K562 (cell line): ENCODE measurements around the gene MYLK4. TPM values are rescaled to one million over a fixed set of nuclear protein-coding genes. Genes with fewer than 3 reads are reported as not detected.

Experiments used
- ATAC-seq: fragments of 200-7000 bp; cut with Tn5 transposase; 3 replicates; pipeline ENCODE4 v1.9.1; 2020; ENCODE audit warnings: moderate library complexity
- BruUV-seq: library from RNA; stranded (reverse); fragments of 400-500 nt; replicated peaks from 2 replicates; lab custom pipeline; 2021; lab: Mats Ljungman, UMichigan
- CTCF ChIA-PET: fragments of 300-600 bp; formaldehyde crosslinking; extraction: SDS; loops from one replicate; lab custom pipeline; 2021; ENCODE audit warnings: low intra/inter-chr PET ratio; lab: Yijun Ruan, JAX
- POLR2A ChIA-PET: fragments of 300-600, 350-650 bp; sonication (Branson Sonifier 250); formaldehyde crosslinking; extraction: SDS; loops from one replicate; lab custom pipeline; 2021; ENCODE audit warnings: antibody characterized with exemption, inconsistent platforms; lab: Yijun Ruan, JAX
- DNase-seq, 4 experiments: peaks; one replicate each; pipeline versions ENCODE4 v3.0.0 to v3.0.0-alpha.2; 2011 to 2018; ENCODE audit warnings: low spot score in 3 of 4, mixed read lengths in 3 of 4; ENCODE audit errors: extremely low read depth in 1 of 4
- FAIRE-seq: peaks from 2 replicates; lab custom pipeline; 2011; peaks lifted over from hg19 to GRCh38; lab: Jason Lieb, UNC
- H2AFZ ChIP-seq: 2 replicates; pipeline ENCODE4 v1.6.0; 2011; ENCODE audit warnings: low read depth, low read length, control low read depth, inconsistent platforms
- H3K27ac ChIP-seq: fragments of 200-600 bp; 3 replicates; pipeline ENCODE4 v1.8.0; 2011; ENCODE audit warnings: low read depth, mild to moderate bottlenecking, control low read depth, inconsistent platforms, low read length, moderate library complexity, mixed read lengths; ENCODE audit errors: extremely low read depth
- H3K27me3 ChIP-seq, 2 experiments: fragments of 300-600 bp in 1 of 2; 2 replicates in 1 of 2; 3 replicates in 1 of 2; pipeline versions ENCODE4 v1.6.0 to v1.8.0; 2011; ENCODE audit warnings: inconsistent platforms in 2 of 2, low read length in 2 of 2, mild to moderate bottlenecking in 1 of 2, mixed read lengths in 1 of 2, moderate library complexity in 1 of 2; ENCODE audit not compliant: control insufficient read depth in 2 of 2, insufficient read depth in 2 of 2
- H3K36me3 ChIP-seq: fragments of 300-600 bp; 3 replicates; pipeline ENCODE4 v1.8.0; 2011; ENCODE audit warnings: mild to moderate bottlenecking, low read length, inconsistent platforms; ENCODE audit not compliant: control insufficient read depth, insufficient read depth
- H3K4me1 ChIP-seq, 2 experiments: fragments of 200-600 bp in 1 of 2; replicated peaks in 1 of 2; 2 replicates in 1 of 2; 3 replicates in 1 of 2; pipeline versions ENCODE4 v1.5.1 to v1.8.0; 2011; ENCODE audit warnings: inconsistent platforms in 2 of 2, low read length in 2 of 2, mild to moderate bottlenecking in 1 of 2, mixed read lengths in 1 of 2, moderate library complexity in 1 of 2; ENCODE audit not compliant: control insufficient read depth in 2 of 2, insufficient read depth in 2 of 2
- H3K4me2 ChIP-seq: 2 replicates; pipeline ENCODE4 v1.6.1; 2011; ENCODE audit warnings: low read length, control low read depth, inconsistent platforms, mixed read lengths; ENCODE audit not compliant: insufficient read depth
- H3K4me3 ChIP-seq: fragments of 200-600 bp; sonication (generic), shearing (Covaris generic); 2 replicates; pipeline ENCODE4 v1.5.1; 2016; ENCODE audit warnings: control low read depth, inconsistent platforms
- H3K79me2 ChIP-seq: fragments of 200-600 bp; 3 replicates; pipeline ENCODE4 v1.8.0; 2011; ENCODE audit warnings: low read length, inconsistent platforms; ENCODE audit not compliant: control insufficient read depth, insufficient read depth
- H3K9ac ChIP-seq, 2 experiments: 2 replicates each; pipeline versions ENCODE4 v1.6.0 to v1.6.1; 2011; ENCODE audit warnings: low read depth in 2 of 2, low read length in 2 of 2, control low read depth in 1 of 2, inconsistent platforms in 1 of 2, mild to moderate bottlenecking in 1 of 2, mixed read lengths in 1 of 2; ENCODE audit not compliant: insufficient read depth in 1 of 2
- H3K9me1 ChIP-seq: one replicate; pipeline ENCODE4 v1.6.0; 2011; ENCODE audit warnings: inconsistent platforms, mild to moderate bottlenecking, low read length, moderate library complexity; ENCODE audit not compliant: control insufficient read depth, insufficient read depth
- H3K9me3 ChIP-seq: replicated peaks from 2 replicates; pipeline ENCODE4 v1.5.1; 2011; ENCODE audit warnings: low read depth, low read length, inconsistent platforms; ENCODE audit not compliant: control insufficient read depth, insufficient read depth
- H4K20me1 ChIP-seq: replicated peaks from 2 replicates; pipeline ENCODE4 v1.6.1; 2011; ENCODE audit warnings: low read length, inconsistent platforms, mixed read lengths; ENCODE audit not compliant: control insufficient read depth, insufficient read depth
- ADNP ChIP-seq: fragments of 200-800 bp; sonication (Bioruptor generic); IDR thresholded peaks from 2 replicates; pipeline ENCODE4 v1.6.1; 2016; ENCODE audit warnings: missing genetic modification characterization, missing compliant biosample characterization
- CAMTA2 ChIP-seq: fragments of 250-450 bp; sonication (Bioruptor Pico); conservative IDR thresholded peaks from 2 replicates; pipeline ENCODE4 v1.5.1; 2022
- CBX3 ChIP-seq, 2 experiments: IDR thresholded peaks; 1 replicate in 1 of 2; 2 replicates in 1 of 2; pipeline ENCODE4 v1.6.1; 2012; ENCODE audit warnings: inconsistent platforms in 2 of 2, low read length in 2 of 2, borderline replicate concordance in 1 of 2, control low read depth in 1 of 2
- CBX5 ChIP-seq: IDR thresholded peaks from 2 replicates; pipeline ENCODE4 v1.6.1; 2014; ENCODE audit warnings: low read depth, borderline replicate concordance
- GATAD2B ChIP-seq: fragments of 450-650 bp; IDR thresholded peaks from 2 replicates; pipeline ENCODE4 v1.6.1; 2017; ENCODE audit warnings: mild to moderate bottlenecking, borderline replicate concordance
- GTF2A2 ChIP-seq: IDR thresholded peaks from 2 replicates; pipeline ENCODE4 v1.6.1; 2016; ENCODE audit warnings: mild to moderate bottlenecking, missing genetic modification characterization, missing compliant biosample characterization
- KDM1A ChIP-seq, 2 experiments: fragments of 450-650 bp; IDR thresholded peaks; 2 replicates each; pipeline ENCODE4 v1.6.1; 2016; ENCODE audit warnings: mild to moderate bottlenecking in 2 of 2
- MXI1 ChIP-seq: IDR thresholded peaks from 2 replicates; pipeline ENCODE4 v1.6.1; 2011; ENCODE audit warnings: low read depth, mild to moderate bottlenecking, improper control_type of control experiment, low read length
- NR2C2 ChIP-seq, 2 experiments: fragments of 200-800 bp in 1 of 2; sonication (Bioruptor generic) in 1 of 2; sonication (generic) in 1 of 2; formaldehyde crosslinking in 1 of 2; IDR thresholded peaks; 2 replicates each; pipeline versions ENCODE4 v1.6.1 to v1.8.0; 2016 to 2022; ENCODE audit warnings: mild to moderate bottlenecking in 1 of 2, missing compliant biosample characterization in 1 of 2, missing genetic modification characterization in 1 of 2, missing genetic modification reagents in 1 of 2
- RFX5 ChIP-seq: IDR thresholded peaks from 2 replicates; pipeline ENCODE4 v1.6.1; 2011; ENCODE audit warnings: low read depth, mild to moderate bottlenecking, improper control_type of control experiment, low read length
- SIN3A ChIP-seq, 2 experiments: fragments of 150-350 bp in 1 of 2; IDR thresholded peaks; 2 replicates each; pipeline ENCODE4 v1.6.1; 2011 to 2016; ENCODE audit warnings: borderline replicate concordance in 2 of 2, low read depth in 2 of 2, low read length in 2 of 2, mild to moderate bottlenecking in 2 of 2, moderate library complexity in 2 of 2; ENCODE audit not compliant: control insufficient read depth in 1 of 2
- SP2 ChIP-seq: IDR thresholded peaks from 2 replicates; pipeline ENCODE4 v1.6.1; 2011; ENCODE audit warnings: mild to moderate bottlenecking, low read depth, low read length, moderate library complexity; ENCODE audit not compliant: poor library complexity, severe bottlenecking; ENCODE audit errors: extremely low read depth
- STAG1 ChIP-seq: sonication (generic); formaldehyde crosslinking; IDR thresholded peaks from 2 replicates; pipeline ENCODE4 v1.5.0; 2020; ENCODE audit warnings: missing genetic modification reagents, borderline replicate concordance
- STAT5B ChIP-seq: fragments of 250-450 bp; sonication (Bioruptor Pico); IDR thresholded peaks from 2 replicates; pipeline ENCODE4 v1.8.0; 2021; ENCODE audit warnings: mild to moderate bottlenecking, inconsistent platforms
- TAF7 ChIP-seq: fragments of 450-650 bp; IDR thresholded peaks from 2 replicates; pipeline ENCODE4 v1.6.1; 2016; ENCODE audit warnings: missing genetic modification characterization, missing compliant biosample characterization
- TRIM28 ChIP-seq: fragments of 450-650 bp; IDR thresholded peaks from 2 replicates; pipeline ENCODE4 v1.6.1; 2017
- XRCC4 ChIP-seq: IDR thresholded peaks from one replicate; pipeline ENCODE4 v1.6.1; 2011; ENCODE audit not compliant: insufficient read depth, insufficient read length; ENCODE audit errors: extremely low read depth
- ZNF436 ChIP-seq: fragments of 250-450, 450-650 bp; sonication (Bioruptor Pico); formaldehyde crosslinking; IDR thresholded peaks from 2 replicates; pipeline ENCODE4 v1.7.0; 2020; ENCODE audit warnings: mild to moderate bottlenecking
- ZNF699 ChIP-seq: fragments of 250-450 bp; sonication (Bioruptor Pico); IDR thresholded peaks from 2 replicates; pipeline ENCODE4 v1.8.0; 2021; ENCODE audit warnings: mild to moderate bottlenecking, moderate library complexity; ENCODE audit not compliant: insufficient replicate concordance
- WGBS: fragments of 100-300 bp; shearing (Covaris generic); methylation state at CpG from one replicate; pipeline ENCODE4 v1.1.6; 2016; ENCODE audit warnings: low coverage, mixed read lengths; ENCODE audit not compliant: insufficient coverage; ENCODE audit errors: missing lambda C conversion rate; 5-methylcytosine and 5-hydroxymethylcytosine counted together
- in situ Hi-C: fragments of 300-500 bp; cut with MboI; formaldehyde crosslinking; loops from 4 replicates; pipeline ENCODE4 v1.15.0; 2018; ENCODE audit warnings: inconsistent platforms, mixed read lengths
- intact Hi-C: fragments of 100-400 bp; cut with micrococcal nuclease; formaldehyde crosslinking; loops from 2 replicates; pipeline ENCODE4 v1.14.2; 2022
- polyA plus RNA-seq, 8 experiments: library from polyadenylated mRNA; depleted of rRNA in 4 of 8; stranded (reverse) in 5 of 8; unstranded in 3 of 8; fragments of >200 nt; fragmentation: Nextera tagmentation in 2 of 8; fragmentation: Illumina TruSeq in 1 of 8; extraction: Ambion mirVana in 2 of 8; extraction: Trizol in 1 of 8; gene quantifications; 2 replicates each; pipeline versions ENCODE4 v1.2.1 to v1.2.3, GENCODE V29; 2011 to 2014; ENCODE audit warnings: inconsistent platforms in 1 of 8, missing spikeins in 1 of 8
- total RNA-seq, 7 experiments: library from RNA; depleted of rRNA in 6 of 7; stranded (reverse); fragments of >200 nt in 6 of 7; fragmentation: Illumina TruSeq in 2 of 7; extraction: Trizol in 2 of 7; gene quantifications; 2 replicates each; pipeline versions ENCODE4 v1.2.1 to v1.2.3, GENCODE V29; 2011 to 2021; ENCODE audit warnings: low replicate concordance in 1 of 7
- TF ChIP-seq, protein P1 (sequence below): sonication (generic); formaldehyde crosslinking; IDR thresholded peaks from 2 replicates; pipeline ENCODE4 v1.8.0; 2022; ENCODE audit warnings: missing genetic modification reagents, mild to moderate bottlenecking, moderate library complexity, borderline replicate concordance
- TF ChIP-seq, protein P2 (sequence below): sonication (generic); formaldehyde crosslinking; IDR thresholded peaks from 2 replicates; pipeline ENCODE4 v1.9.0; 2022; ENCODE audit warnings: mild to moderate bottlenecking, missing genetic modification reagents

MYLK4 gene
- total and polyA plus RNA-seq, 9 of the 15 experiments (the other 6 are each of a cell fraction or from before 2014, with no cell fraction given), result 0.01 to 0.15 (median 0.06) TPM

DNA sequence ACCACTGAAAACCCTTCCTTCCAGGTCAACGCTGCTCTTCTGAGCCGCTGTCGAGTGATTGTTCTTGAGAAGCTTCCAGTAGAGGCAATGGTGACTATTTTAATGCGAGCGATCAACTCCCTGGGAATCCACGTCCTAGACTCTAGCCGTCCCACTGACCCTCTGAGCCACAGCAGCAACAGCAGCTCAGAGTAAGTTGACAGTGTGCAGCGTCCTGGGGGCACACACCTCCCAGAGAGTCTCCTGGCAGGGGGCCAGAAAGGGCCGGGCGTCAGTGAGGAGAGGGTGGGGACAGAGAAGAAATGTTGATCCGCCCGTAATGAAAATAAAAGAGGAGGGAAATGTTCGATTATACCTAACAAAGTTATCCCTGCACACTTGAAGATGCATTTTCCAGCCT is 19.4 kb upstream of the MYLK4 start:
- no TSS peak for BruUV-seq
- CTCF ChIA-PET, result no interaction called here
- Histone ChIP-seq H3K9ac (peak overlapping the region; percentile 2 to 9; a peak in 3 of 4 replicates), H2AFZ (no peak overlapping the region), H3K79me2 (peaks cover 99% of the 10 kb centered on the region), H3K9me1 (no peaks in the 10 kb centered on the region), H3K27ac (peak overlapping the region; percentile 19; the same call in 2 of the 3 replicates), H4K20me1 (peaks cover 43% of the 10 kb centered on the region), H3K27me3 (no peaks in the 10 kb centered on the region), H3K4me1 (peaks cover 25 to 35% of the 10 kb centered on the region in 2 experiments), H3K36me3 (peaks cover 78% of the 10 kb centered on the region), H3K9me3 (no peaks in the 10 kb centered on the region), H3K4me3 (peak overlapping the region; percentile 4; the same call in 1 of the 2 replicates), H3K4me2 (peak overlapping the region; percentile 79)
- DNase-seq, result peak; percentile 69 to 91 (median 79)
- in situ Hi-C loops (no loop called here), intact Hi-C loops (no loop called here)
- 9% methylated on average over 13 of the region's 13 CpGs for WGBS
- POLR2A ChIA-PET, result interaction anchor here (1.1 to 10.9 kb wide), 6 partner anchors 12 to 220 kb away, joined by 3 to 151 read pairs (median 4); partner anchors contain the start of gene SERPINB1
- peak; percentile 78 for FAIRE-seq
- peak; percentile 72 for ATAC-seq
- TF ChIP-seq GATAD2B (no peak), GTF2A2 (tag) (no peak), CBX3 (IDR thresholded peaks at IDR 0.05; ENCODE audit: borderline replicate concordance in 1 of 2, low read length in 2 of 2) (0 out of 3 replicates have a peak, but pooled peaks of 1 of the 2 experiments have one; percentile 25), MXI1 (0 out of 2 replicates have a peak, but pooled peaks have one; percentile 35), ZNF699 (CRISPR knock-in tag) (no peak), NR2C2 (CRISPR knock-in tag; IDR thresholded peaks at IDR 0.05) (no peak), NR2C2 (tag; IDR thresholded peaks at IDR 0.05) (no peak), ZNF436 (CRISPR knock-in tag) (no peak), SIN3A (IDR thresholded peaks at IDR 0.05; ENCODE audit: borderline replicate concordance in 2 of 2, control insufficient read depth in 1 of 2, low read depth in 2 of 2, low read length in 2 of 2) (0 out of 4 replicates have a peak, but pooled peaks of 1 of the 2 experiments have one; percentile 32), XRCC4 (no peak), SP2 (no peak), TRIM28 (no peak), RFX5 (no peak), STAG1 (CRISPR knock-in tag) (no peak), KDM1A (IDR thresholded peaks at IDR 0.05) (no peak), CBX5 (no peak), CAMTA2 (CRISPR knock-in tag) (no peak), STAT5B (CRISPR knock-in tag) (no peak), TAF7 (tag) (no peak), ADNP (tag) (no peak)
- TF ChIP-seq, protein P1, sequence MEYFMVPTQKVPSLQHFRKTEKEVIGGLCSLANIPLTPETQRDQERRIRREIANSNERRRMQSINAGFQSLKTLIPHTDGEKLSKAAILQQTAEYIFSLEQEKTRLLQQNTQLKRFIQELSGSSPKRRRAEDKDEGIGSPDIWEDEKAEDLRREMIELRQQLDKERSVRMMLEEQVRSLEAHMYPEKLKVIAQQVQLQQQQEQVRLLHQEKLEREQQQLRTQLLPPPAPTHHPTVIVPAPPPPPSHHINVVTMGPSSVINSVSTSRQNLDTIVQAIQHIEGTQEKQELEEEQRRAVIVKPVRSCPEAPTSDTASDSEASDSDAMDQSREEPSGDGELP (CRISPR knock-in tag), result peak; percentile 50; the same call in 1 of the 2 replicates
- TF ChIP-seq, protein P2, sequence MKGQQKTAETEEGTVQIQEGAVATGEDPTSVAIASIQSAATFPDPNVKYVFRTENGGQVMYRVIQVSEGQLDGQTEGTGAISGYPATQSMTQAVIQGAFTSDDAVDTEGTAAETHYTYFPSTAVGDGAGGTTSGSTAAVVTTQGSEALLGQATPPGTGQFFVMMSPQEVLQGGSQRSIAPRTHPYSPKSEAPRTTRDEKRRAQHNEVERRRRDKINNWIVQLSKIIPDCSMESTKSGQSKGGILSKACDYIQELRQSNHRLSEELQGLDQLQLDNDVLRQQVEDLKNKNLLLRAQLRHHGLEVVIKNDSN (CRISPR knock-in tag), result no peak
